ENCODE results near the gene CPM.
"Not testable (repeated sequence)": the region's sequence is repeated elsewhere in the genome, so short reads cannot be mapped to it uniquely, and the experiment has no call there.

The CPM gene

DNA sequence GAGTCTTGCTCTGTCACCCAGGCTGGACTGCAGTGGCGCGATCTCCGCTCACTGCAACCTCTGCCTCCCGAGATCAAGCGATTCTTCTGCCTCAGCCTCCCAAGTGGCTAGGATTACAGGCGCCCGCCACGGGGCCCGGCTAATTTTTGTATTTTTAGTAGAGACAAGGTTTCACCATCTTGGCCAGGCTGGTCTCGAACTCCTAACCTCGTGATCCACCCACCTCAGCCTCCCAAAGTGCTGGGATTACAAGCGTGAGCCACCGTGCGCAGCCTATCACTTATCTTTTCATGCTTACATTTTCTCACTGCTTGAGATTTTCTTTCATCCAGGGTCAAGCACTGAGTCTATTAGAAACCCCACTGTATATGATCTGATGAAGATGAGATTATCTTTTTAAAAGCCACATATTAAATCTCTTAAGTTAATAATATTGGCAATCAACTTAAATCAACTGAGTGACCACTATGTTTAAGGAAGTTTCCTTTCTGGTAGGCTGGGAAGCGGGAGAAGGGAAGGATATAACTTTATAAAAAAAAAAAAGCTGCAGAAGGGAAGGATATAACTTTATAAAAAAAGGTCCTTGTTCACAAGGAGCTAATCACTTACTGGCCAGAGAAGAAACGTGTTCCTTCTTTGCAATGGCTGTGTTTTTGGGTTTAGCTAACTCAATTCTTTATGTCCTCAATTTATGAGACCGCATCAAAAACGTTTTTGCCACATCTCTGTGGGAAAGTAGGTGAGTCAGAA lies 126.3 kb downstream of the CPM start:
- no peak for DNase-seq
- in situ Hi-C loops (cut with HindIII; ENCODE audit: low pct_ligation_motif_present, low pct_unique_long_range_greater_than_20kb, low sequenced_read_pairs) = no loop called here

DNA sequence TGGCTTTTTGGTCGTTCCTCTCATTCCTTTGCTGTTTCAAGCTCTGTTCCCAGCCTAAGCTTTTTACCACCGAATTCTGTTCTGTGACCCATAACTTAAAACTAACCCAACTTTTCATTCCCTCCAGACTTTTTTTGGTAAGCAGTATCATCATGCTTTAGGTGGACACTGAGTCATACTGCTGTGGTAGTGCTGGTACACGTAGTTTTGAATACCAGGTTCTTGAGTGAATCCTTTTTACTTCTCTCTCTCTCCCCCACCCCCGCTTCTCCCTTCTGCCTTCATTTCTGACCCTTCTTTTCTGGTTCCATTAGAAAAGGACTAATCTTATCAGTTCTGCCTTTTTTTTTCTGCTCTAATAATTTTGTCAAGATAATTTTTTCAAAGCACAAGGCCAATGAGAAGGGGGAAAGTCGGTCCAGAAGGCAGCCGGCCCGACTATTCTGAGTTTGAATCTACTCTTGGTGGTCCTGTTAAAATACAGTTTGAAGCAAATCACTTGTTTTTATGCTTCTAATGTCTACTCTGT lies 127.3 kb downstream of the CPM start:
- DNase-seq = no peak
- in situ Hi-C loops (cut with HindIII; ENCODE audit: low pct_ligation_motif_present, low pct_unique_long_range_greater_than_20kb, low sequenced_read_pairs) = no loop called here

DNA sequence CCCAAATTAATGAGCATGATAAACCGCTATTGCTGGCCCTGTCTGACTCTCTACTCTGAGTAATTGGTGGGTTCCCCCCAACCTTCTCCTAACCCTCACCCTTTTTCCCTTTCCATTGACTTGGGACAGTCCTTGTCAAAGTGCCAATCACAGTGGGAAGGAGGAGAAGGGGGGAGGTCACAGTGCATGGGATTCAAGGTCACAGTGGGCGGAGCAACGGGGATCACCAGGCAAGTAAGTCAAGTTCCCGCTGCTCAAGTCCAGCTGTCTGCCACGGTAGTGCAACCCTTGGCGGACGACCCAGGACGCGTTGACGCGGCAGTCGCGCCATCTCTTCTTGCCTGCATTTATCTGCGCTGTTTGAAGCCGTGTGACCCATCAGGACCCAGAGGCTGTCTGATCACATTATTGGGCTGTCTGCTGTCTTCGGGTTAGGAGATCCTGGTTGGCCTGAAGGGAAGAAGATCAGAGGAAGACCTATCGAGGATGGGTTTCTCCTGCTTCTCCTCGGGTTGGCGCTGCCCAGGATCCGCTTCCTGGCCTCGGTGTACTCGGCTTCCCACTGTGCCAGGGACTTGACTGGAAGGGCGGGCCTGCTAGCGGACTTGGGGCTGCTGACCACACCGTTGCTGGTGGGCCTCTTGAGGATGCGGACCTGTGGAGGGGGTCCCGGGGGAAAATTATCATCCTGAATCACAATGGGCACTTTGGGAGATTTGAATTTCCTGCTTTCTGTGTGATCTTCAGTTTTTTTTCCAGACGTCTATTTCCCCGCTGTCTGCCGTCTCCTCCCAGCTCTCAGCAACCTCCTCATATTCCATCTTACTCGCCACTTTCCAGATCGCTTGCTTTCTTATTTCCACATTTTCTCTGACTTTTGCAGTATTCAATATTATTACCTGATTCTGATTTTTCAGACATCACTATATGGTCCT lies 128.0 kb downstream of the CPM start:
- in situ Hi-C loops (cut with HindIII; ENCODE audit: low pct_ligation_motif_present, low pct_unique_long_range_greater_than_20kb, low sequenced_read_pairs) = no loop called here
- DNase-seq = no peak

DNA sequence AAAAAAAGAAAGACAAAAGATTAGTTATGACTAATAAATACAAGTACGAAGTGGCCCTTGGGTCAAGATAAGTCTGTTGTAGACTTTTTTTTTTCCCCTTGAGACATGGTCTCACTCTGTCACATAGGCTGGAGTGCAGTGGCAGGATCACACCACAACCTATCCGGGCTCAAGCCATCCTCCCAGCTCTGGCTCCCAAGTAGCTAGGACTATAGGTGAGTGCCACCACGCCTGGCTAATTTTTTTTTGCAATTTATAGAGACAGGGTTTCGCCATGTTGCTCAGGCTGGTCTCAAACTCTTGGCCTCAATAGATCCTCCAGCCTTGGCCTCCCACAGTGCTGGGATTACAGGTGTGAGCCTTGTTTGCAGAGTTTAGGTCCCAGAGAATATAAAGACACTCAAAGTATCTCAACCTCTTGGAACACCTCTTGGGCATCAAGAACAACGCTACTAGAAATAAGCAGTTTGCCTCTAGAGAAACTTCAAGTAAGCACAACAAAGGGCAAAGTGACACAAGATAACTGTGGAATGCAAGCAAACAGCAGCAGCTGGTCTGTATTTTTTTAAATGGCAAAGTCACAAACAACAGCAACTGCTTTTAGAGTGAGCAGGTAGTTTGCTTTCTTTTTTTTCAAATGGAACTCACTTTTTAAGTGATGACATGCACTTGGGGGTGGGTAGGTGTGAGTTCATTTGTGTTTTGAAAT lies 128.9 kb downstream of the CPM start:
- in situ Hi-C loops (cut with HindIII; ENCODE audit: low pct_ligation_motif_present, low pct_unique_long_range_greater_than_20kb, low sequenced_read_pairs) = no loop called here
- DNase-seq = no peak

DNA sequence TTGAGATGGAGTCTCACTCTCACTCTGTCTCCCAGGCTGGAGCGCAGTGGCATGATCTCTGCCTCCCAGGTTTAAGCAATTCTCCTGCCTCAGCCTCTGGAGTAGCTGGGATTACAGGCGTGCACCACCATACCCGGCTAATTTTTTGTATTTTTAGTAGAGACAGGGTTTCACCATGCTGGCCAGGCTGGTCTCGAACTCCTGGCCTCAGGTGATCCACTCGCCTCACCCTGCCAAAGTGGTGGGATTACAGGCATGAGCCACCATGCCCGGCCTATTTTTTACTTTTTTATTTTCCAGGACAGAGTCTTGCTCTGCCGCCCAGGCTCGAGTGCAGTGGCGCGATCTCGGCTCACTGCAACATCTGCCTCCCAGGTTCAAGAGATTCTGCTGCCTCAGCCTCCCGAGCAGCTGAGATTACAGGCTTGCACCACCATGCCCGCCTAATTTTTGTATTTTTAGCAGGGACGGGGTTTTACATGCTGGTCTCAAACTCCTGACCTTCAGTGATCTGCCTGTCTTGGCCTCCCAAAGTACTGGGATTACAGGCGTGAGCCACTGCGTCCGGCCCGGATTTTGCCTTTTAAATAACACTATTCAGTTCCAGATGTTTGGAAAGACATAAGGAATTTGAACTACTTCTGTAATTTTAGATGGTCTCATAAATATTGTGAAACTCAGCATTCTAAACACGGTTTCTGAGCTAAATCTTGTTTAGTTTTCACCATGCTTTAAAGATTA lies 129.9 kb downstream of the CPM start:
- in situ Hi-C loops (cut with HindIII; ENCODE audit: low pct_ligation_motif_present, low pct_unique_long_range_greater_than_20kb, low sequenced_read_pairs); DNase-seq: not testable (repeated sequence)

DNA sequence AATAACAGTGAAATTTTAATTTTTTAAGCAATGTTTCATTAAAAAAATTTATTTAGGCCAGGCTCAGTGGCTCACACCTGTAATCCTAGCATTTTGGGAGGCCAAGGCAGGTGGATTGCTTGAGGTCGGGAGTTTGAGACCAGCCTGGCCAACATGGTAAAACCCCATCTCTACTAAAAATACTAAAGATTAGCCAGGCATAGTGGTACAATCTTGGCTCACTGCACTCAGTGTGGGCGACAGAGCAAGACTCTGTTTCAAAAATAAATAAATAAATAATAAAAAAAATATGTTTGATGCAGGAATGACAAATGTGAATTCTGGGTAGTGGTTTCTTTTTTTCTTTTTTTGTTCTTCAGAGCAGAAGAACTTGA lies 130.6 kb downstream of the CPM start:
- in situ Hi-C loops (cut with HindIII; ENCODE audit: low pct_ligation_motif_present, low pct_unique_long_range_greater_than_20kb, low sequenced_read_pairs); DNase-seq: not testable (repeated sequence)
